Kidney epithelial cell (primary cell): ENCODE measurements around the gene CAMK2G. TPM values are rescaled to one million over a fixed set of nuclear protein-coding genes. Genes with fewer than 3 reads are reported as not detected.

Experiments
- DNase-seq: peaks from one replicate; pipeline ENCODE4 v3.0.0-alpha.2; 2010; ENCODE audit warnings: low read depth
- H3K27me3 ChIP-seq: 2 replicates; pipeline ENCODE4 v1.6.0; 2011; ENCODE audit warnings: low read length; ENCODE audit not compliant: control insufficient read depth, insufficient read depth
- H3K36me3 ChIP-seq: 2 replicates; pipeline ENCODE4 v1.5.1; 2011; ENCODE audit warnings: low read length; ENCODE audit not compliant: control insufficient read depth, insufficient read depth
- H3K4me3 ChIP-seq: 2 replicates; pipeline ENCODE4 v1.5.1; 2011; ENCODE audit warnings: low read depth, mild to moderate bottlenecking, control low read depth, low read length
- total RNA-seq: library from RNA; depleted of rRNA; stranded (reverse); fragments of >200 nt; gene quantifications from 2 replicates; pipeline ENCODE4 v1.2.3, GENCODE V29; 2015
- TF ChIP-seq, protein P1 (sequence below): IDR thresholded peaks from 2 replicates; pipeline ENCODE4 v1.5.1; 2011; ENCODE audit warnings: mild to moderate bottlenecking, moderate library complexity, low read length, control low read depth, inconsistent platforms; ENCODE audit not compliant: insufficient read depth, poor library complexity, severe bottlenecking

The CAMK2G gene
- total RNA-seq, 1 donor from 2014 or later, result 12.7 TPM

DNA sequence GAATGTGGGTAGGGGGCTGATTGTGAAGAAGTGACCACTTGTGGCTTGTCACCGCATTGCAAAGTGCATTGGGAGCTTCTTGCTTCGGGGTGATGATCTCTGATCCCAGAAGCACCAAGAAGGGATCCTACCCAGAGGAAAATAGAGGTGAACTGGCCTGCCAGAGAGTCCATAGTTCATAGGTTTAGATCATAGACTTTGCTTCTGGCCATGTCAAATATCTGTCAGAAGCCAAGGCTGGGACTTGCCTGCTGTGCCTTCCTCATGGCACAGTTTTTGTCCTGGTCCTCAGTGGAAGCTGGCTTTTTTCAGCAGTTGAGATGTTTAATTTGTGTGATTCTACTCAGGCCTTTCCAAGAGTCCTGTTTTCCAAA lies 87.9 kb downstream of the CAMK2G start:
- no peaks in the 10 kb centered on the region for H3K27me3 ChIP-seq
- no peak for DNase-seq
- H3K36me3 ChIP-seq, result peaks cover 1% of the 10 kb centered on the region
- TF ChIP-seq, protein P1, sequence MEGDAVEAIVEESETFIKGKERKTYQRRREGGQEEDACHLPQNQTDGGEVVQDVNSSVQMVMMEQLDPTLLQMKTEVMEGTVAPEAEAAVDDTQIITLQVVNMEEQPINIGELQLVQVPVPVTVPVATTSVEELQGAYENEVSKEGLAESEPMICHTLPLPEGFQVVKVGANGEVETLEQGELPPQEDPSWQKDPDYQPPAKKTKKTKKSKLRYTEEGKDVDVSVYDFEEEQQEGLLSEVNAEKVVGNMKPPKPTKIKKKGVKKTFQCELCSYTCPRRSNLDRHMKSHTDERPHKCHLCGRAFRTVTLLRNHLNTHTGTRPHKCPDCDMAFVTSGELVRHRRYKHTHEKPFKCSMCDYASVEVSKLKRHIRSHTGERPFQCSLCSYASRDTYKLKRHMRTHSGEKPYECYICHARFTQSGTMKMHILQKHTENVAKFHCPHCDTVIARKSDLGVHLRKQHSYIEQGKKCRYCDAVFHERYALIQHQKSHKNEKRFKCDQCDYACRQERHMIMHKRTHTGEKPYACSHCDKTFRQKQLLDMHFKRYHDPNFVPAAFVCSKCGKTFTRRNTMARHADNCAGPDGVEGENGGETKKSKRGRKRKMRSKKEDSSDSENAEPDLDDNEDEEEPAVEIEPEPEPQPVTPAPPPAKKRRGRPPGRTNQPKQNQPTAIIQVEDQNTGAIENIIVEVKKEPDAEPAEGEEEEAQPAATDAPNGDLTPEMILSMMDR, result no peak
- H3K4me3 ChIP-seq, result peak overlapping the region; percentile 80

DNA sequence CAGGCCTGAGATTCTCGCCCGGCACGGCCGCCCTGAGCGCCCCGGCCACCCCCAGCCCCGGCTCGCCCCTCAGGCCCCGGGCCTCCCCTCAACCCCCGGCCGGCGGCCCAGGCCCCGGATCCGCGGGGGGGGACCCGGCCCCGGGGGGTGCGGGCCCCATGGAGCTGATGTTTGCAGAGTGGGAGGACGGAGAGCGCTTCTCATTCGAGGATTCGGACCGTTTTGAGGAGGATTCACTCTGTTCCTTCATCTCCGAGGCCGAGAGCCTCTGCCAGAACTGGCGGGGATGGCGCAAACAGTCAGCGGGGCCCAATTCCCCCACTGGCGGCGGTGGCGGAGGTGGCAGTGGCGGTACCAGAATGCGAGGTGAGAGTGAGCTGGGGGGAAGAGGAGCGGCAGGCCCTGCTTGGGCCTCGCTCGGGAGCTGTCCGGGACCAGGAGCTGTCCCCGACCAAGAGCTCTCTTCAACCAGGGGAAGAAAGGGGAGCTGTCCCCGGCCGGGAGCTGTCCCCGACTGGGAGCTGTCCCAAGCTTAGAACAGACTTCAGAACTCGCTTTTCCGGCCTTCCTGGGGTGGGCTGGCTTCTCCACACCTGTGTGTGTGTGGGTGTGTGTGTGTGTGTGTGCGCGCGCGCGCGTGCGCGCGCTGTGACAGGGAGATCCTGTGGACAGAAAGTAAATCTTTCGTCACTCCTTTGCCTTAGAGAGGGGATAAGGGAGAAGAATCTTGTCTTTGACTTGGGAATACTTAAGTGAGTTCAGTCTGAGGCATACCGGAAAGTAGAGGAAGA lies 88.4 kb downstream of the CAMK2G start:
- Histone ChIP-seq H3K36me3 (peaks cover 1% of the 10 kb centered on the region), H3K27me3 (no peaks in the 10 kb centered on the region), H3K4me3 (peak overlapping the region; percentile 80)
- TF ChIP-seq, protein P1, result no peak
- DNase-seq, result no peak

DNA sequence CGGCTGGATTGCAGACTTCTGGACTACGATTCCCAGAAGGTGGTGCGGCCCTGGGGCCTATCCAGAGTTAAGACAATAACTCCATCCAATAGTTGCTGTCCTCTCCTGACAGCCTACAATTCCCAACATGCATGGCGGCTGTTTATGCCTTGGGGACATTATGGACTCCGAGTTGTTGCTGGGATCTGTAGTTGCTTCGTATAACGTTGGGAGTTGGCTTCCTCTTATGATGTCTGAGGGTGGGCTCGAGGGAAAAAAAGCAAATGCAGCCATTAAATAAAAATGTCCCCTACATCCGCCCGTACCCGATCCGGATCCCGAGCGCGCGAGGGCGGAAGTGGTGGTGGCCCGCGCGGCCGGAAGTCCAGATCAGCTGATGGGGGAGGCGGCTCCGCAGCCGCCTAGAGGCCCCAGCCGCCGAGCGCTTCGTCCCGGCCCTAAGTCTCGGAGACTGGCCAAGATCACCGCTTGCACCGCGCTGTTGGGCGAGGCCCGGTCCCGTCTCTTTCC lies 89.1 kb downstream of the CAMK2G start, which contains the start of gene ZSWIM8:
Gene ZSWIM8 (plus strand): TSS at position 396 of the 510 bp plus-strand sequence. CDS start 273 bp downstream, outside the sequence.
- DNase-seq, result peak; percentile 88

GRCh38 chr10:73782749-73783085 lies 91.6 kb downstream of the CAMK2G start:
- no peak for DNase-seq
- no peaks in the 10 kb centered on the region for H3K27me3 ChIP-seq

More for the DNA sequence above, 89.1 kb downstream of the CAMK2G start, which contains the start of gene ZSWIM8:
- peak within 1 kb of the TSS; percentile 80 for H3K4me3 ChIP-seq
- H3K27me3 ChIP-seq, result no peaks in the 10 kb centered on the region
- peaks cover 1% of the 10 kb centered on the region for H3K36me3 ChIP-seq
- TF ChIP-seq, protein P1, result no peak

DNA sequence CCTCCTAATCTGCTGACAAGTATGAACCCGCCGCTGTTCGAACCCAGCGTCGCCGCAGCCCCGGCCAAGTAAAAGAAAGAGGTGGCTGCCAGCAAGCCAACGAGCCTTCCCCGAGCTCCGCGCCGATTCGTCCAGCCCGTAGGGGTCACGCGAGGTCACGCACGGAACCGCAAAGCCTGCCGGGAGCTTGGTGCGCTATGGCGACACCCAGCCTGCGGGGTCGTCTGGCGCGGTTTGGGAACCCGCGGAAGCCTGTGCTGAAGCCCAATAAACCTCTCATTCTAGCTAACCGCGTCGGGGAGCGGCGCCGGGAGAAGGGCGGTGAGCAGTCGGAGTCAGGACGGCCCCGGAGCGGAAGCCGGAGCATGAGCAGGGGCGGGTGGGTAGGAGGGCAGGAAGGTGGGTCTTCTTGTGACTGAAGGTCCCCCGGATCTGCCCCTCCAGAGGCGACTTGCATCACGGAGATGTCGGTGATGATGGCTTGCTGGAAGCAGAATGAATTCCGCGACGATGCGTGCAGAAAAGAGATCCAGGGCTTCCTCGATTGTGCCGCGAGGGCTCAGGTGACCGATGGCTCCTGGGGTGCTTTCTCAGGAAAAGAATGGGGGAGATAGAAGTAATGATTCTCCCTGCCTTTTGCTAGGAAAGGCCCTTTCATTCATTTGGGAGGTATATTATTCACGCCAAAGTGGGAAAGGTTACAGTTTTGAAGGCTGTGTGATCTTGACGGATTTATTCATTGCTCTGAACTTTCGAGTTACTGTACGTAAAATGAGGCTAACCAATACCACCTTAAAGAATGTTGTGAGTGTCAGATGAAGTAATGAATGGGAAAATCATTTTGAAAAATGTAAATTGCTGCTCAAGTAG lies 92.2 kb downstream of the CAMK2G start, which contains the start of gene CHCHD1:
Gene CHCHD1 (plus strand): TSS at position 170 of the 870 bp plus-strand sequence. CDS start 28 bp downstream, at position 198.
- Histone ChIP-seq H3K27me3 (no peaks in the 10 kb centered on the region), H3K36me3 (no peaks in the 10 kb centered on the region), H3K4me3 (peak within 1 kb of the TSS; percentile 93)
- no peak for DNase-seq
- TF ChIP-seq, protein P1, result no peak

More at GRCh38 chr10:73782749-73783085, 91.6 kb downstream of the CAMK2G start:
- Histone ChIP-seq H3K36me3 (no peaks in the 10 kb centered on the region), H3K4me3 (peak overlapping the region; percentile 93)
- TF ChIP-seq, protein P1, result no peak
